GM19395 (cell line): ENCODE results near the gene UPK3BL1.

ENCODE experiments used
- ATAC-seq: cut with Tn5 transposase; IDR thresholded peaks from one replicate; pipeline ENCODE4 v1.9.1; 2021; ENCODE audit warnings: mild to moderate bottlenecking, moderate library complexity; ENCODE audit not compliant: unreplicated experiment

Gene UPK3BL1

GRCh38 chr7:102589857-102590256 is 52.7 kb downstream of the UPK3BL1 start:
- peak; percentile 41 for ATAC-seq
